NCI-H345 (cell line): ENCODE data around the gene ELL.

Source experiments
- DNase-seq: peaks from one replicate; lab custom pipeline; 2025; lab: John Stamatoyannopoulos, UW

ELL gene

GRCh38 chr19:18504886-18505610, 16.8 kb downstream of the ELL start:
- DNase-seq, result no peak

GRCh38 chr19:18503971-18504885, 17.6 kb downstream of the ELL start:
- DNase-seq, result no peak

- no peak for DNase-seq
Measured at GRCh38 chr19:18503337-18503970, 18.4 kb downstream of the ELL start.

GRCh38 chr19:18502638-18503294, 19.1 kb downstream of the ELL start:
- DNase-seq, result no peak

- DNase-seq, result no peak
Measured at GRCh38 chr19:18502246-18502637, 19.6 kb downstream of the ELL start.

- DNase-seq, result no peak
Measured at GRCh38 chr19:18501832-18502231, 20.0 kb downstream of the ELL start.

GRCh38 chr19:18501351-18501750, 20.5 kb downstream of the ELL start:
- DNase-seq, result no peak

- no peak for DNase-seq
Measured at GRCh38 chr19:18500799-18501198, 21.1 kb downstream of the ELL start.

GRCh38 chr19:18500376-18500775, 21.5 kb downstream of the ELL start:
- DNase-seq, result no peak

- no peak for DNase-seq
Measured at GRCh38 chr19:18499055-18499775, 22.7 kb downstream of the ELL start.

- DNase-seq, result no peak
Measured at GRCh38 chr19:18496980-18497256, 25.0 kb downstream of the ELL start.

- DNase-seq, result peak; percentile 11
Measured at GRCh38 chr19:18496167-18496979, 25.5 kb downstream of the ELL start.

GRCh38 chr19:18495204-18495911, 26.5 kb downstream of the ELL start:
- DNase-seq, result no peak

- no peak for DNase-seq
Measured at GRCh38 chr19:18494267-18494607, 27.6 kb downstream of the ELL start.

GRCh38 chr19:18493440-18494266, 28.2 kb downstream of the ELL start:
- no peak for DNase-seq

GRCh38 chr19:18491995-18492953, 29.6 kb downstream of the ELL start:
- DNase-seq, result no peak

- no peak for DNase-seq
Measured at GRCh38 chr19:18490728-18491127, 31.1 kb downstream of the ELL start.

GRCh38 chr19:18489627-18490184, 32.2 kb downstream of the ELL start:
- DNase-seq, result no peak
